ENCODE measurements around the gene KCNK10. TPM values are rescaled to one million over a fixed set of nuclear protein-coding genes. Genes with fewer than 3 reads are reported as not detected.

Gene KCNK10
- total and polyA plus RNA-seq, 10 of the 15 experiments (the other 5 are each of a cell fraction or from before 2014, with no cell fraction given): 0.01 to 0.06 (median 0.02) TPM; not detected in 7

- no peak for ATAC-seq
- Histone ChIP-seq H3K9me3 (replicated peaks; ENCODE audit: control insufficient read depth, insufficient read depth, low read length) (no peaks in the 10 kb centered on the region), H3K9ac (ENCODE audit: control insufficient read depth, insufficient read depth, low read length) (no peak overlapping the region), H3K4me1 (ENCODE audit: control insufficient read depth, insufficient read depth, low read length) (no peaks in the 10 kb centered on the region), H4K20me1 (ENCODE audit: control insufficient read depth, insufficient read depth) (no peaks in the 10 kb centered on the region), H3K79me2 (ENCODE audit: control insufficient read depth, insufficient read depth, low read length) (no peaks in the 10 kb centered on the region), H3K27me3 (replicated peaks in 1 of 2; ENCODE audit: control insufficient read depth in 2 of 2, insufficient read depth in 2 of 2, low read length in 1 of 2) (no peaks in the 10 kb centered on the region; a peak in 1 of 4 replicates), H3K4me2 (ENCODE audit: control insufficient read depth, insufficient read depth) (no peak overlapping the region), H3K36me3 (ENCODE audit: control insufficient read depth in 2 of 2, insufficient read depth in 2 of 2, low read length in 1 of 2) (no peaks in the 10 kb centered on the region), H2AFZ (ENCODE audit: control insufficient read depth, low read depth, low read length) (no peak overlapping the region), H3K27ac (ENCODE audit: control insufficient read depth, insufficient read depth) (no peak overlapping the region), H3K4me3 (no peak overlapping the region)
- SMC1A ChIA-PET (ENCODE audit: uncharacterized antibody, unreplicated experiment): no interaction called here
- DNase-seq (ENCODE audit: low read depth, low spot score): no peak
- in situ Hi-C loops (cut with MboI) (no loop called here), intact Hi-C loops (cut with micrococcal nuclease; ENCODE audit: unreplicated experiment) (no loop called here)
- CTCF ChIA-PET: interaction anchor here (2.1 kb wide), 1 partner anchor 15 kb away, joined by 8 read pairs; no protein-coding TSS in a partner anchor
- 25% methylated on average over 4 of the region's 4 CpGs for WGBS (ENCODE audit: insufficient coverage, insufficient replicate concordance, low lambda C conversion rate, missing lambda C conversion rate)
- RAD21 ChIA-PET (ENCODE audit: unreplicated experiment): no interaction called here
- POLR2A ChIA-PET: no interaction called here
- BruUV-seq (replicated peaks): no TSS peak
- no peak for FAIRE-seq
- TF ChIP-seq ZSCAN29 (IDR thresholded peaks at IDR 0.05) (no peak), CEBPZ (IDR thresholded peaks at IDR 0.05; ENCODE audit: low read depth, low read length) (no peak), HDGF (IDR thresholded peaks at IDR 0.05) (no peak), IRF3 (IDR thresholded peaks at IDR 0.05) (no peak), TAF1 (IDR thresholded peaks at IDR 0.05; ENCODE audit: borderline replicate concordance, low read depth, low read length) (no peak), CEBPB (IDR thresholded peaks at IDR 0.05; ENCODE audit: borderline replicate concordance in 1 of 2, low read depth in 2 of 2, low read length in 2 of 2) (no peak), GATAD2B (conservative IDR thresholded peaks at IDR 0.05; ENCODE audit: low read depth) (no peak), PAX5 (IDR thresholded peaks at IDR 0.05; ENCODE audit: borderline replicate concordance, low read depth, low read length) (no peak), BRCA1 (IDR thresholded peaks at IDR 0.05; ENCODE audit: low read depth, low read length) (no peak), ATF7 (IDR thresholded peaks at IDR 0.05; ENCODE audit: low read depth) (no peak), KLF5 (IDR thresholded peaks at IDR 0.05; ENCODE audit: partially characterized antibody) (no peak), RBBP5 (conservative IDR thresholded peaks at IDR 0.05) (no peak), RELA (IDR thresholded peaks at IDR 0.05; ENCODE audit: borderline replicate concordance, partially characterized antibody) (no peak), CUX1 (IDR thresholded peaks at IDR 0.05; ENCODE audit: insufficient replicate concordance, low read depth, low read length) (no peak), ZNF24 (IDR thresholded peaks at IDR 0.05) (no peak), LARP7 (IDR thresholded peaks at IDR 0.05) (no peak), NFYB (IDR thresholded peaks at IDR 0.05; ENCODE audit: insufficient read depth, low read depth, low read length) (no peak)
Measured at GRCh38 chr14:88249266-88249665, 73.8 kb downstream of the KCNK10 start.
